Endothelial cell of umbilical vein (primary cell): Measurements from ENCODE around the gene RBMS3. TPM values are rescaled to one million over a fixed set of nuclear protein-coding genes. Genes with fewer than 3 reads are reported as not detected.

Experiments
- BruUV-seq: library from RNA; stranded (reverse); fragments of 400-500 nt; replicated peaks from 2 replicates; lab custom pipeline; 2021; lab: Mats Ljungman, UMichigan
- CTCF ChIA-PET: fragments of 300-600, 350-600 bp; sonication (Branson Sonifier 250); formaldehyde crosslinking; loops from one replicate; lab custom pipeline; 2021; ENCODE audit warnings: antibody characterized with exemption, inconsistent platforms; lab: Charles Lee
- POLR2A ChIA-PET: fragments of 300-600, 350-600 bp; sonication (Branson Sonifier 250); formaldehyde crosslinking; loops from one replicate; lab custom pipeline; 2021; ENCODE audit warnings: antibody characterized with exemption, inconsistent platforms; lab: Charles Lee
- DNase-seq: peaks from one replicate; pipeline ENCODE4 v3.0.0-alpha.2; 2011; ENCODE audit warnings: low read depth, low spot score
- FAIRE-seq: peaks from 2 replicates; lab custom pipeline; 2011; peaks lifted over from hg19 to GRCh38; lab: Jason Lieb, UNC
- H2AFZ ChIP-seq: 2 replicates; pipeline ENCODE4 v1.6.0; 2012; ENCODE audit warnings: low read depth, low read length, control low read depth, inconsistent platforms
- H3K27ac ChIP-seq: 2 replicates; pipeline ENCODE4 v1.5.1; 2011; ENCODE audit warnings: low read depth, mild to moderate bottlenecking, control low read depth, low read length, moderate library complexity; ENCODE audit not compliant: insufficient read depth
- H3K27me3 ChIP-seq, 2 experiments: 2 replicates each; pipeline versions ENCODE4 v1.6.0 to v1.6.1; 2011; ENCODE audit warnings: low read length in 2 of 2, mixed read lengths in 1 of 2; ENCODE audit not compliant: control insufficient read depth in 2 of 2, insufficient read depth in 2 of 2
- H3K36me3 ChIP-seq, 2 experiments: 2 replicates in 1 of 2; 3 replicates in 1 of 2; pipeline ENCODE4 v1.5.1; 2011; ENCODE audit warnings: low read length in 2 of 2, mild to moderate bottlenecking in 1 of 2, moderate library complexity in 1 of 2; ENCODE audit not compliant: control insufficient read depth in 2 of 2, insufficient read depth in 2 of 2; ENCODE audit errors: extremely low read depth in 1 of 2
- H3K4me1 ChIP-seq: 3 replicates; pipeline ENCODE4 v1.5.1; 2011; ENCODE audit warnings: mild to moderate bottlenecking, low read length; ENCODE audit not compliant: control insufficient read depth, insufficient read depth; ENCODE audit errors: extremely low read depth
- H3K4me2 ChIP-seq: 2 replicates; pipeline ENCODE4 v1.6.1; 2011; ENCODE audit warnings: low read length, control low read depth, mixed read lengths; ENCODE audit not compliant: insufficient read depth
- H3K4me3 ChIP-seq, 3 experiments: fragments of 200-600 bp in 1 of 3; sonication (generic), shearing (Covaris generic) in 1 of 3; replicated peaks in 1 of 3; 2 replicates each; pipeline ENCODE4 v1.5.1; 2011 to 2016; ENCODE audit warnings: control low read depth in 3 of 3, low read length in 3 of 3, mild to moderate bottlenecking in 2 of 3, inconsistent platforms in 1 of 3, low read depth in 1 of 3, moderate library complexity in 1 of 3; ENCODE audit not compliant: insufficient read depth in 1 of 3
- H3K79me2 ChIP-seq: 2 replicates; pipeline ENCODE4 v1.6.0; 2012; ENCODE audit warnings: low read length, inconsistent platforms; ENCODE audit not compliant: control insufficient read depth, insufficient read depth
- H3K9ac ChIP-seq: replicated peaks from 2 replicates; pipeline ENCODE3; 2011; ENCODE audit warnings: low read length, control low read depth; ENCODE audit not compliant: insufficient read depth; ENCODE audit errors: extremely low read depth
- H3K9me1 ChIP-seq: replicated peaks from 3 replicates; pipeline ENCODE4 v1.6.0; 2011; ENCODE audit warnings: mild to moderate bottlenecking, low read length; ENCODE audit not compliant: control insufficient read depth, insufficient read depth; ENCODE audit errors: extremely low read depth
- H3K9me3 ChIP-seq: replicated peaks from 2 replicates; pipeline ENCODE4 v1.5.1; 2012; ENCODE audit warnings: low read length, inconsistent platforms; ENCODE audit not compliant: control insufficient read depth, insufficient read depth
- H4K20me1 ChIP-seq: replicated peaks from 2 replicates; pipeline ENCODE3; 2011; ENCODE audit warnings: mild to moderate bottlenecking, low read length; ENCODE audit not compliant: control insufficient read depth, insufficient read depth; ENCODE audit errors: extremely low read depth
- CTCF ChIP-seq, 2 donors: IDR thresholded peaks; 1 replicate in 1 of 2; 2 replicates in 1 of 2; pipeline ENCODE4 v1.5.1; 2011; ENCODE audit warnings: low read length in 2 of 2, mild to moderate bottlenecking in 2 of 2, moderate library complexity in 2 of 2, control low read depth in 1 of 2, inconsistent platforms in 1 of 2, low read depth in 1 of 2; ENCODE audit not compliant: insufficient read depth in 1 of 2; ENCODE audit errors: extremely low read depth in 1 of 2
- EZH2 ChIP-seq: IDR thresholded peaks from 2 replicates; pipeline ENCODE4 v1.6.1; 2012; ENCODE audit warnings: borderline replicate concordance, low read depth, mild to moderate bottlenecking, moderate library complexity, low read length, inconsistent platforms; ENCODE audit not compliant: severe bottlenecking
- FOS ChIP-seq: IDR thresholded peaks from 2 replicates; pipeline ENCODE4 v1.6.1; 2011; ENCODE audit warnings: mild to moderate bottlenecking, low read length, moderate library complexity, borderline replicate concordance; ENCODE audit not compliant: insufficient read depth
- GATA2 ChIP-seq: IDR thresholded peaks from 2 replicates; pipeline ENCODE4 v1.7.0; 2011; ENCODE audit warnings: low read depth, mild to moderate bottlenecking, moderate library complexity, mixed read lengths, low read length; ENCODE audit not compliant: insufficient read length, insufficient read depth
- JUN ChIP-seq: IDR thresholded peaks from 2 replicates; pipeline ENCODE4 v1.6.1; 2011; ENCODE audit warnings: borderline replicate concordance, low read depth; ENCODE audit not compliant: insufficient read length, insufficient read depth
- MYC ChIP-seq: IDR thresholded peaks from one replicate; pipeline ENCODE4 v1.6.1; 2011; ENCODE audit warnings: mild to moderate bottlenecking, low read depth, low read length
- POLR2A ChIP-seq: IDR thresholded peaks from 2 replicates; pipeline ENCODE4 v1.6.1; 2012; ENCODE audit warnings: low read depth, mild to moderate bottlenecking, control low read depth, low read length
- POLR2AphosphoS5 ChIP-seq: IDR thresholded peaks from 2 replicates; pipeline ENCODE4 v1.6.1; 2012; ENCODE audit warnings: low read depth, mild to moderate bottlenecking, control low read depth, low read length, moderate library complexity; ENCODE audit not compliant: insufficient read depth
- dilution Hi-C: fragments of 300-500 bp; cut with MboI; formaldehyde crosslinking; loops from one replicate; pipeline ENCODE4 v1.15.0; 2019; ENCODE audit warnings: low sequenced_read_pairs; ENCODE audit not compliant: extremely low pct_ligation_motif_present
- intact Hi-C: fragments of 100-400 bp; cut with micrococcal nuclease; formaldehyde crosslinking; loops from one replicate; pipeline ENCODE4 v1.10.0; 2022
- polyA plus RNA-seq, 4 experiments: library from polyadenylated mRNA; depleted of rRNA in 3 of 4; stranded (reverse) in 3 of 4; unstranded in 1 of 4; fragments of >200 nt; gene quantifications; 2 replicates each; pipeline versions ENCODE4 v1.2.1 to v1.2.3, GENCODE V29; 2011 to 2012; ENCODE audit warnings: missing spikeins in 1 of 4
- total RNA-seq: library from RNA; stranded (reverse); gene quantifications from 2 replicates; pipeline ENCODE4 v1.2.3, GENCODE V29; 2021
- TF ChIP-seq, protein P1 (sequence below): IDR thresholded peaks from 2 replicates; pipeline ENCODE4 v1.6.1; 2011; ENCODE audit not compliant: insufficient read depth, insufficient read length

Gene RBMS3
- total and polyA plus RNA-seq, 2 donors (not counting 3 experiments of a cell fraction or from before 2014, with no cell fraction given) = 13.6 to 42.3 TPM

GRCh38 chr3:29991198-29991597 lies 710.3 kb downstream of the RBMS3 start:
- H3K9me3 ChIP-seq = no peaks in the 10 kb centered on the region
- H3K27ac ChIP-seq = no peak overlapping the region
- no peaks in the 10 kb centered on the region for H3K79me2 ChIP-seq
- ChIA-PET POLR2A (no interaction called here), CTCF (interaction anchor here (1.4 to 1.9 kb wide), 2 partner anchors 12 to 22 kb away, joined by 4 to 5 read pairs; no protein-coding TSS in a partner anchor)
- no peaks in the 10 kb centered on the region for H3K9me1 ChIP-seq
- no peak overlapping the region for H3K9ac ChIP-seq
- H3K36me3 ChIP-seq = peaks cover 0 to 2% of the 10 kb centered on the region in 2 experiments
- dilution Hi-C loops = no loop called here
- no peaks in the 10 kb centered on the region for H3K27me3 ChIP-seq
- H3K4me1 ChIP-seq = no peaks in the 10 kb centered on the region
- FAIRE-seq = no peak
- intact Hi-C loops = no loop called here
- no peaks in the 10 kb centered on the region for H4K20me1 ChIP-seq
- H2AFZ ChIP-seq = no peak overlapping the region
- TF ChIP-seq EZH2 = no peak
- TF ChIP-seq, protein P1, sequence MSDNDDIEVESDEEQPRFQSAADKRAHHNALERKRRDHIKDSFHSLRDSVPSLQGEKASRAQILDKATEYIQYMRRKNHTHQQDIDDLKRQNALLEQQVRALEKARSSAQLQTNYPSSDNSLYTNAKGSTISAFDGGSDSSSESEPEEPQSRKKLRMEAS = no peak
- no peak for TF ChIP-seq FOS
- no peak for TF ChIP-seq GATA2
- TF ChIP-seq CTCF (IDR thresholded peaks at IDR 0.05; ENCODE audit: extremely low read depth in 1 of 2, insufficient read depth in 1 of 2, low read depth in 1 of 2, low read length in 2 of 2) = no peak
- no peak for TF ChIP-seq POLR2AphosphoS5
- no peak for TF ChIP-seq POLR2A
- TF ChIP-seq JUN = no peak
- no peak for TF ChIP-seq MYC
- no peak for DNase-seq
- BruUV-seq = no TSS peak
- no peak overlapping the region for H3K4me3 ChIP-seq
- no peak overlapping the region for H3K4me2 ChIP-seq
